Stimulated activated CD8-positive, alpha-beta memory T cell treated with anti-CD3 and anti-CD28 coated beads, Interleukin-15, amount 100 ng/mL, for 48 hours (primary cell): ENCODE measurements around the gene NLGN1.

Experiments used
- DNase-seq, 2 donors: peaks; one replicate each; pipeline ENCODE4 v3.0.0-alpha.2; 2020; ENCODE audit warnings: low read depth in 2 of 2

Gene NLGN1

GRCh38 chr3:174280186-174280585 is 882.6 kb downstream of the NLGN1 start:
- DNase-seq: no peak

GRCh38 chr3:174285242-174285864 is 887.8 kb downstream of the NLGN1 start:
- no peak for DNase-seq

GRCh38 chr3:174287705-174288104 is 890.2 kb downstream of the NLGN1 start:
- DNase-seq: no peak

- DNase-seq: no peak
These were observed 897.1 kb downstream of the NLGN1 start for GRCh38 chr3:174294616-174295015.

- no peak for DNase-seq
These were observed 898.0 kb downstream of the NLGN1 start for GRCh38 chr3:174295306-174296092.

- no peak for DNase-seq
These were observed 905.3 kb downstream of the NLGN1 start for GRCh38 chr3:174302746-174303315.

- DNase-seq: no peak
These were observed 906.5 kb downstream of the NLGN1 start for GRCh38 chr3:174303907-174304560.

- DNase-seq: no peak
These were observed 911.2 kb downstream of the NLGN1 start for GRCh38 chr3:174308736-174309135.

GRCh38 chr3:174310475-174310983 is 913.0 kb downstream of the NLGN1 start:
- no peak for DNase-seq

- no peak for DNase-seq
These were observed 917.7 kb downstream of the NLGN1 start for GRCh38 chr3:174315225-174315624.

GRCh38 chr3:174317005-174317404 is 919.5 kb downstream of the NLGN1 start:
- DNase-seq: no peak

GRCh38 chr3:174318181-174318580 is 920.6 kb downstream of the NLGN1 start:
- DNase-seq: no peak

- DNase-seq: no peak
These were observed 924.0 kb downstream of the NLGN1 start for GRCh38 chr3:174321548-174321947.

GRCh38 chr3:174322789-174323188 is 925.2 kb downstream of the NLGN1 start:
- no peak for DNase-seq

GRCh38 chr3:174325171-174325570 is 927.6 kb downstream of the NLGN1 start:
- no peak for DNase-seq

- DNase-seq: no peak
These were observed 928.5 kb downstream of the NLGN1 start for GRCh38 chr3:174325834-174326700.

GRCh38 chr3:174329321-174329720 is 931.8 kb downstream of the NLGN1 start:
- no peak for DNase-seq

- no peak for DNase-seq
These were observed 932.8 kb downstream of the NLGN1 start for GRCh38 chr3:174330303-174330702.

GRCh38 chr3:174331095-174331800 is 933.7 kb downstream of the NLGN1 start:
- no peak for DNase-seq

- no peak for DNase-seq
These were observed 934.8 kb downstream of the NLGN1 start for GRCh38 chr3:174332391-174332790.

GRCh38 chr3:174333640-174334039 is 936.1 kb downstream of the NLGN1 start:
- no peak for DNase-seq
